SU-DHL-6 (cell line): ENCODE measurements around the gene SLC17A5.
"Not testable (repeated sequence)": the region's sequence is repeated elsewhere in the genome, so short reads cannot be mapped to it uniquely, and the experiment has no call there.

ENCODE experiments used
- H2AFZ ChIP-seq: fragments of 200-600 bp; sonication (generic); 2 replicates; pipeline ENCODE4 v1.6.1; 2014; ENCODE audit warnings: low read depth, mild to moderate bottlenecking, moderate library complexity, mixed read lengths, antibody characterized with exemption, low read length; ENCODE audit not compliant: severe bottlenecking
- H3F3A ChIP-seq: fragments of 200-600 bp; shearing (Covaris generic); 2 replicates; pipeline ENCODE4 v1.6.0; 2016; ENCODE audit warnings: antibody characterized with exemption, mild to moderate bottlenecking; ENCODE audit not compliant: insufficient read depth
- H3K27ac ChIP-seq: fragments of 200-600 bp; sonication (generic); 2 replicates; pipeline ENCODE4 v1.5.1; 2016; ENCODE audit warnings: low read depth, mild to moderate bottlenecking, low read length, moderate library complexity, mixed read lengths
- H3K27me3 ChIP-seq: fragments of 200-600 bp; sonication (generic), shearing (Covaris generic); 2 replicates; pipeline ENCODE4 v1.6.0; 2014; ENCODE audit warnings: mild to moderate bottlenecking, low read length
- H3K36me3 ChIP-seq: fragments of 200-600 bp; sonication (generic); 2 replicates; pipeline ENCODE4 v1.6.1; 2014; ENCODE audit warnings: mild to moderate bottlenecking, low read length, mixed read lengths
- H3K4me2 ChIP-seq: fragments of 300-600, 200-600 bp; shearing (Covaris generic), sonication (generic); 2 replicates; pipeline ENCODE4 v1.6.0; 2014; ENCODE audit warnings: low read length, low read depth, mild to moderate bottlenecking; ENCODE audit not compliant: poor library complexity, severe bottlenecking
- H3K4me3 ChIP-seq: fragments of 200-600 bp; sonication (generic); 2 replicates; pipeline ENCODE4 v1.5.1; 2014; ENCODE audit warnings: antibody characterized with exemption, low read length, mild to moderate bottlenecking, mixed read lengths; ENCODE audit not compliant: insufficient read depth, poor library complexity, severe bottlenecking
- H3K79me2 ChIP-seq: fragments of 200-600 bp; sonication (generic); 2 replicates; pipeline ENCODE4 v1.6.1; 2014; ENCODE audit warnings: mild to moderate bottlenecking, low read length, moderate library complexity; ENCODE audit not compliant: insufficient read depth
- H3K9ac ChIP-seq: fragments of 200-600 bp; sonication (generic); 2 replicates; pipeline ENCODE4 v1.7.0; 2014; ENCODE audit warnings: mild to moderate bottlenecking, low read length
- H3K9me2 ChIP-seq: fragments of 200-600 bp; sonication (generic); replicated peaks from 2 replicates; pipeline ENCODE4 v1.6.1; 2014; ENCODE audit warnings: low read length; ENCODE audit not compliant: insufficient read depth
- H3K9me3 ChIP-seq: fragments of 200-600 bp; sonication (generic); 2 replicates; pipeline ENCODE4 v1.6.1; 2014; ENCODE audit warnings: low read length, mixed read lengths; ENCODE audit not compliant: insufficient read depth
- H4K20me1 ChIP-seq: fragments of 200-600 bp; sonication (generic); 2 replicates; pipeline ENCODE4 v1.6.1; 2014; ENCODE audit warnings: low read depth, mild to moderate bottlenecking, antibody characterized with exemption, low read length, moderate library complexity, mixed read lengths
- EZH2phosphoT487 ChIP-seq: fragments of 200-600 bp; sonication (generic), shearing (Covaris generic); conservative IDR thresholded peaks from 2 replicates; pipeline ENCODE4 v1.6.1; 2018; ENCODE audit warnings: mild to moderate bottlenecking, antibody characterized with exemption, low read length, moderate library complexity, mixed read lengths
- TF ChIP-seq, protein P1 (sequence below): fragments of 200-600 bp; sonication (generic); IDR thresholded peaks from one replicate; pipeline ENCODE4 v1.5.1; 2017; ENCODE audit warnings: antibody characterized with exemption, mild to moderate bottlenecking, low read length, moderate library complexity; ENCODE audit not compliant: insufficient read depth, poor library complexity, severe bottlenecking

SLC17A5 gene

DNA sequence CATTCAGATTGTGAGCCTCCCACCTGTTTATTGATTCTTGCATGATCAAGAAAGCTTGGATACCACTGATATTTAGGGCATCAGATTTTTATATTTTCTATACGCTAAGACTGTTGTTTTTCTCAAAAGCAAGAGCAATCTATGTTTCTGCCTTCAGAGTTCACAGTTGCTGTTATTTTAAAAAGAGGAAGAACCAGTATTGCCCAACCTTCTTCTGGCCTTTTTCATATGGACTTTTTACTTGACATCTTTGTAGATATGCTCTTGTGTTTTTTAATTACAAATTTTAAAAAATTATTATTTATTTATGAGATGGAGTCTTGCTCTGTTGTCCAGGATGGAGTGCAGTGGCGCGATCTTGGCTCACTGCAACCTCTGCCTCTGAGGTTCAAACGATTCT is 28.9 kb downstream of the SLC17A5 start:
- Histone ChIP-seq H3K4me3 (no peak overlapping the region), H3K27me3 (no peaks in the 10 kb centered on the region), H3K9ac (no peak overlapping the region), H4K20me1 (no peaks in the 10 kb centered on the region), H3K4me2 (no peak overlapping the region), H3K9me2 (no peaks in the 10 kb centered on the region), H3K9me3 (no peaks in the 10 kb centered on the region), H3F3A (no peaks in the 10 kb centered on the region), H3K79me2 (no peaks in the 10 kb centered on the region), H3K27ac (no peak overlapping the region), H2AFZ (no peak overlapping the region), H3K36me3 (no peaks in the 10 kb centered on the region)
- no peak for TF ChIP-seq EZH2phosphoT487
- TF ChIP-seq, protein P1, sequence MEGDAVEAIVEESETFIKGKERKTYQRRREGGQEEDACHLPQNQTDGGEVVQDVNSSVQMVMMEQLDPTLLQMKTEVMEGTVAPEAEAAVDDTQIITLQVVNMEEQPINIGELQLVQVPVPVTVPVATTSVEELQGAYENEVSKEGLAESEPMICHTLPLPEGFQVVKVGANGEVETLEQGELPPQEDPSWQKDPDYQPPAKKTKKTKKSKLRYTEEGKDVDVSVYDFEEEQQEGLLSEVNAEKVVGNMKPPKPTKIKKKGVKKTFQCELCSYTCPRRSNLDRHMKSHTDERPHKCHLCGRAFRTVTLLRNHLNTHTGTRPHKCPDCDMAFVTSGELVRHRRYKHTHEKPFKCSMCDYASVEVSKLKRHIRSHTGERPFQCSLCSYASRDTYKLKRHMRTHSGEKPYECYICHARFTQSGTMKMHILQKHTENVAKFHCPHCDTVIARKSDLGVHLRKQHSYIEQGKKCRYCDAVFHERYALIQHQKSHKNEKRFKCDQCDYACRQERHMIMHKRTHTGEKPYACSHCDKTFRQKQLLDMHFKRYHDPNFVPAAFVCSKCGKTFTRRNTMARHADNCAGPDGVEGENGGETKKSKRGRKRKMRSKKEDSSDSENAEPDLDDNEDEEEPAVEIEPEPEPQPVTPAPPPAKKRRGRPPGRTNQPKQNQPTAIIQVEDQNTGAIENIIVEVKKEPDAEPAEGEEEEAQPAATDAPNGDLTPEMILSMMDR = no peak

DNA sequence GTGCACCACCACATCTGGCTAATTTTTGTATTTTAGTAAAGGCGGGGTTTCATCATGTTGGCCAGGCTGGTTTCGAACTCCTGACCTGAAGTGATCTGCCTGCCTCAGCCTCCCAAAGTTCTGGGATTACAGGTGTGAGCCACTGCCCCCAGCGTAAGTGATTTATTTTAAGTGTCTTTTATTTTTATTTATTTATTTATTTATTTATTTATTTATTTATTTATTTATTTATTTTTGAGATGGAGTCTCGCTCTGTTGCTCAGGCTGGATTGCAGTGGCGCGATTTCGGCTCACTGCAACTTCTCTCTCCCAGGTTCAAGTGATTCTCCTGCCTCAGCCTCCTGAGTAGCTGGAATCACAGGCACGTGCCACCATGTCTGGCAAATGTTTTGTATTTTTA is 30.3 kb downstream of the SLC17A5 start:
- H3K9me3 ChIP-seq, H4K20me1 ChIP-seq: not testable (repeated sequence)

DNA sequence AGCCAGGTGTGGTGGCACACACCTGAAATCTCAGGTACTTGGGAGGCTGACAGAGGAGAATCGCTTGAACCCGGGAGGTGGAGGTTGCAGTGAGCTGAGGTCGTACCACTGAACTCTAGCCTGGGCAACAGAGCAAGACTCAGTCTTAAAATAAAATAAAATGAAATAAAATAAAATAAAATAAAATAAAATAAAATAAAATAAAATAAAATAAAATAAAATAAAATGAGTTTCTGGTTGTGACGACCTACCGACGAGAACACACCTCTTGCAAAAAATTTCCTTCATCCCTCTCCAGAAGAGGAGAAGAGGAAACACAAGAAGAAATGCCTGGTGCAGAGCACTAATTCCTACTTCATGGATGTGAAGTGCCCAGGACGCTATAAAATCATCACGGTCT is 35.7 kb downstream of the SLC17A5 start:
- H3K79me2 ChIP-seq, H3K4me2 ChIP-seq, H3K4me3 ChIP-seq, H3K36me3 ChIP-seq, H4K20me1 ChIP-seq, H3K9me3 ChIP-seq, H3F3A ChIP-seq, H3K27me3 ChIP-seq, H3K27ac ChIP-seq, H2AFZ ChIP-seq, H3K9me2 ChIP-seq, H3K9ac ChIP-seq: not testable (repeated sequence)

More for the DNA sequence above, 30.3 kb downstream of the SLC17A5 start:
- H3F3A ChIP-seq, H3K27ac ChIP-seq, H2AFZ ChIP-seq, H3K9me2 ChIP-seq, H3K9ac ChIP-seq, H3K27me3 ChIP-seq, H3K36me3 ChIP-seq, H3K4me2 ChIP-seq, H3K4me3 ChIP-seq, H3K79me2 ChIP-seq: not testable (repeated sequence)

DNA sequence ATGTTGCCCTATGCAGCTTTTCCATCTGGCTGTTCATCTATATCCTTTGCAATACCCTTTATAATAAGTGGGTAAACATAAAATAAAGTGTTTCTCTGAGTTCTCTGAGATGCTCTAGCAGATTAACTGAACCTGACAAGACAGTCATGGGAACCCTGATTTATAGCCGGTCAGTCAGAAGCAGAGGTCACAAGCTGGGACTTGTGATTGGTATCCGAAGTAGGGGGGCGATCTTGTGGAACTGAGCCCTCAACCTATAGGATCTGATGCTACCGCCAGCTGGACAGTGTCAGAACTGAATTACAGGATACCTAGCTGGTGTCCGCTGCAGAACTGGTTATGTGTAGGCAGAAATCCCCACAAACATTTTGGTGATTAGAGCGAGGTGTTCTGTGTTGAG is 39.0 kb downstream of the SLC17A5 start:
- no peaks in the 10 kb centered on the region for H3K79me2 ChIP-seq
- H3K4me2 ChIP-seq = no peak overlapping the region
- H3K9ac ChIP-seq = no peak overlapping the region
- no peak for TF ChIP-seq EZH2phosphoT487
- TF ChIP-seq, protein P1 = no peak
- no peak overlapping the region for H3K4me3 ChIP-seq
- no peaks in the 10 kb centered on the region for H3K27me3 ChIP-seq
- H3K9me2 ChIP-seq = no peaks in the 10 kb centered on the region
- H4K20me1 ChIP-seq = no peaks in the 10 kb centered on the region
- no peak overlapping the region for H2AFZ ChIP-seq
- no peak overlapping the region for H3K27ac ChIP-seq
- H3F3A ChIP-seq = no peaks in the 10 kb centered on the region
- no peaks in the 10 kb centered on the region for H3K9me3 ChIP-seq
- peaks cover 7% of the 10 kb centered on the region; the same call in 1 of the 2 replicates for H3K36me3 ChIP-seq
